GM12891 (cell line): ENCODE results near the gene KCTD10.

ENCODE experiments used
- POLR2A ChIP-seq: IDR thresholded peaks from 2 replicates; pipeline ENCODE4 v1.6.1; 2011; ENCODE audit warnings: low read depth, low read length, control low read depth
- POLR2AphosphoS5 ChIP-seq: IDR thresholded peaks from 2 replicates; pipeline ENCODE4 v1.6.1; 2011; ENCODE audit warnings: low read depth, low read length, control low read depth
- POU2F2 ChIP-seq: IDR thresholded peaks from 2 replicates; pipeline ENCODE4 v1.6.1; 2011; ENCODE audit warnings: low read depth, mild to moderate bottlenecking, control low read depth, low read length, moderate library complexity
- SPI1 ChIP-seq: IDR thresholded peaks from 2 replicates; pipeline ENCODE4 v1.6.1; 2011; ENCODE audit warnings: low read depth, low read length, control low read depth
- TAF1 ChIP-seq: IDR thresholded peaks from 2 replicates; pipeline ENCODE4 v1.6.1; 2011; ENCODE audit warnings: low read depth, low read length, control low read depth

DNA sequence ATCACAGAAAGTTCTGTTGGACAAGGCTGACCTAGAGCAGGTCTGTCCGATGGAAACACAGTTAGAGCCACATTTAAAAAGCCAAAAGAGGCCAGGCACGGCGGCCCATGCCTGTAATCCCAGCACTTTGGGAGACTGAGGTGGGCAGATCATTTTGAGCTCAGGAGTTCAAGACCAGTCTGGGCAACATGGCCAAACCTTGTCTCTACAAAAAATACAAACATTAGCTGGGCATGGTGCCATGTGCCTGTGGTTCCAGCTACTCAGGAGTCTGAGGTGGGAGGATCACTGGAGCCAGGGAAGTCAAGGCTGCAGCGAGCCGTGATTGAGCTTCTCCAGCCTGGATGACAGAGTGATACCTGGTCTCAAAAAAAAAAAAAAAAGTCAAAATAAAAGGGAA lies 15.3 kb upstream of the KCTD10 start:
- TF ChIP-seq POLR2AphosphoS5 (no peak), SPI1 (no peak), TAF1 (no peak), POLR2A (no peak), POU2F2 (no peak)
